ENCODE measurements around the gene REV3L.
"Not testable (repeated sequence)": the region's sequence is repeated elsewhere in the genome, so short reads cannot be mapped to it uniquely, and the experiment has no call there.

The REV3L gene

GRCh38 chr6:111339294-111339693 lies 143.7 kb downstream of the REV3L start:
- no peak for DNase-seq (ENCODE audit: low read depth)
- TF ChIP-seq CTCF (IDR thresholded peaks at IDR 0.05; ENCODE audit: insufficient read depth, low read depth, low read length, missing control alignments): no peak

GRCh38 chr6:111338843-111339242 lies 144.2 kb downstream of the REV3L start:
- DNase-seq (ENCODE audit: low read depth): no peak
- no peak overlapping the region for H3K4me3 ChIP-seq (ENCODE audit: low read length)
- TF ChIP-seq CTCF (IDR thresholded peaks at IDR 0.05; ENCODE audit: insufficient read depth, low read depth, low read length, missing control alignments): no peak

More at GRCh38 chr6:111339294-111339693, 143.7 kb downstream of the REV3L start:
- no peak overlapping the region for H3K4me3 ChIP-seq (ENCODE audit: low read length)

- no peak overlapping the region for H3K4me3 ChIP-seq (ENCODE audit: low read length)
- no peak for TF ChIP-seq CTCF (IDR thresholded peaks at IDR 0.05; ENCODE audit: insufficient read depth, low read depth, low read length, missing control alignments)
- DNase-seq (ENCODE audit: low read depth): no peak
These were observed 145.2 kb downstream of the REV3L start for GRCh38 chr6:111337829-111338236.

GRCh38 chr6:111329882-111330633 lies 153.0 kb downstream of the REV3L start:
- DNase-seq (ENCODE audit: low read depth): peak; percentile 46
- no peak overlapping the region for H3K4me3 ChIP-seq (ENCODE audit: low read length)
- TF ChIP-seq CTCF (IDR thresholded peaks at IDR 0.05; ENCODE audit: insufficient read depth, low read depth, low read length, missing control alignments): no peak

- no peak overlapping the region for H3K4me3 ChIP-seq (ENCODE audit: low read length)
- DNase-seq (ENCODE audit: low read depth): no peak
- no peak for TF ChIP-seq CTCF (IDR thresholded peaks at IDR 0.05; ENCODE audit: insufficient read depth, low read depth, low read length, missing control alignments)
These were observed 156.5 kb downstream of the REV3L start for GRCh38 chr6:111326563-111326962.

GRCh38 chr6:111322145-111322544 lies 160.9 kb downstream of the REV3L start:
- no peak for DNase-seq (ENCODE audit: low read depth)
- no peak overlapping the region for H3K4me3 ChIP-seq (ENCODE audit: low read length)

GRCh38 chr6:111307950-111308349 lies 175.1 kb downstream of the REV3L start:
- DNase-seq (ENCODE audit: low read depth): not testable (repeated sequence)

More at GRCh38 chr6:111322145-111322544, 160.9 kb downstream of the REV3L start:
- no peak for TF ChIP-seq CTCF (IDR thresholded peaks at IDR 0.05; ENCODE audit: insufficient read depth, low read depth, low read length, missing control alignments)

More at GRCh38 chr6:111307950-111308349, 175.1 kb downstream of the REV3L start:
- not testable (repeated sequence) for H3K4me3 ChIP-seq (ENCODE audit: low read length)

All from epithelial cell of esophagus (primary cell).